GM12875 (cell line): Measurements from ENCODE around the gene PDE1A.

Experiments
- H3K4me3 ChIP-seq: one replicate; pipeline ENCODE4 v1.5.1; 2011; ENCODE audit warnings: low read depth, low read length, control low read depth
- CTCF ChIP-seq: IDR thresholded peaks from 2 replicates; pipeline ENCODE4 v1.5.1; 2011; ENCODE audit warnings: low read depth, mild to moderate bottlenecking, control low read depth, inconsistent platforms, low read length, moderate library complexity, borderline replicate concordance; ENCODE audit not compliant: insufficient read depth

Gene PDE1A

DNA sequence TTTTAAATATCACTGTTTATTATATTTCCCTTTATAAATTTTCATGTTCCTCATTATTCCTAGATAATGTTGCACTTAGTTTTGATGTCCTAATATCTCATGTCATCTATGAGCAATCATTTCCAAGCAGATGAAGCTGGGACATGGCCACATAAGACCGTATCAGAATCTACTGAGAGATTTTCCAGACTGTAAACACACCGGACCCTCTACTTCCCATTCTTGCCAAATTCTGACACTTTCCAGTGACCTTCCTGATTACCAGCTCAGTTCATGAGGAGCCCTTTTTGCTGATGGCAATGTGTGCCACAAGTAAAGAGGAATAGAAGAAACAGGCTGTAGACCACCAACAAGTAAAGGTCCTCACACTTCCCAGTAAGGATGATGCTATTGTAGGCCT, 20.3 kb upstream of the PDE1A start:
- no peak overlapping the region for H3K4me3 ChIP-seq
- TF ChIP-seq CTCF: no peak

GRCh38 chr2:182446087-182446486, 19.3 kb upstream of the PDE1A start:
- no peak for TF ChIP-seq CTCF
- H3K4me3 ChIP-seq: no peak overlapping the region

DNA sequence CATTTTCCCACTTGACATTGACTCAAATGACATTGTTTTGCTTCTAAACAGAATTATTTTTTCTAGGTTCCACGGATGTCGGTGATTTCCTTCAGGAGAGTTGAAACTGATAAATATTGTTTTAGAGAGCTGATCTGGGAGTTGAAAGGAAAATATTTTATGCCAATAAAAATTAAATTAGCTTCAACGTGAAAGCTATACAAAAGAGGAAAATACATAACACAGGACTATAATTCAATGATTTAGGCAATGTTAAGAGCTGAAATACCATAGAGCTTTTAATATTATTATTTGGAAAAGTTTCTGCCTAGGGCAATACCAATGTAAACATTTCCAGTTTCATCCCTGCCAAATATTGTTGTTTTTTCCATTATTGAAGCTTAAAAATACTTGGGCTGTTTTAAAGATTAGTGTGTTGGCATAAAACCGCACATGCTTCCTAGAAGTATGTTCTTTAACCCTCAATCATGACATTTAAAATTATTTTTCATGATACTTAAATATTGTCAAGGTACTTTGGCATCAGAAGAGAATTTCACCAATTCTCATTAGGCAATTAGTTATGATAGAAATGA, 18.6 kb upstream of the PDE1A start:
- H3K4me3 ChIP-seq: no peak overlapping the region
- no peak for TF ChIP-seq CTCF

DNA sequence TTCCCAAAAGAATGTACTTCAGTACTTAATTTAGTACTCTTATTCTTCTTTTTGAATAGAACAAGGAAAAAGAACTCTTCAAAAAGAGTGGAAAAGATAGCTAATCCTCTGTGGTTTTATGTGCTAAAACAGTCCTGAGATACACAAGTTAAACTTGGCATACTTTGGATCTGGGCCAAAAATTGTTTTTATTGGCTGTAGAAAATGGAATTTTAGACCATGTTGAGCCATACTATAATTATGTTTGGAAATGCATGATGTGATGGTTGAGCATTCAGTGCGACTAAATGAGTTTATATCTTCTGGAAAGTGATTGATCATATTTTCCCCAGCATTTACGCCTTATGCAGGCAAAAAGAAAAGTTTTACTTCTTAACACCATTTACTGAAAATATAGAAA, 18.0 kb upstream of the PDE1A start:
- no peak for TF ChIP-seq CTCF
- H3K4me3 ChIP-seq: no peak overlapping the region

DNA sequence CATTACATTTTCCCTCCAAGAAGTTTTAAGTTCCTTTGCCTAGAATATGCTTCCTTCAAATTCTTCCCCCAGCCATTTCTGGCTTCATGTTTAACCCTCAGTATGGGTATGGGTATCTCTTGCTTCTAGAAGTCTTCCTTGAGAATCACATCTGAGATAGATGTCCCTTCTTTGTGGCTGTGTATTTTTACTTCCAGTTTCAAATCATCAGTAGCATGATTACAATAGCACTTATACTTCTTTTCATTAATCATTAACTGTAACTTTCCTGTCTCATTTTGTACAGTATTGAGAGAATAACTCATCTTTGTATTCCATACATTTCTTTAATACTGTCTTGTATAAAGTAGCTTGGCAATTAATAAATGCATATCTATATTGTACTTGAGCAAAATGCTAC, 17.3 kb upstream of the PDE1A start:
- no peak overlapping the region for H3K4me3 ChIP-seq
- no peak for TF ChIP-seq CTCF

DNA sequence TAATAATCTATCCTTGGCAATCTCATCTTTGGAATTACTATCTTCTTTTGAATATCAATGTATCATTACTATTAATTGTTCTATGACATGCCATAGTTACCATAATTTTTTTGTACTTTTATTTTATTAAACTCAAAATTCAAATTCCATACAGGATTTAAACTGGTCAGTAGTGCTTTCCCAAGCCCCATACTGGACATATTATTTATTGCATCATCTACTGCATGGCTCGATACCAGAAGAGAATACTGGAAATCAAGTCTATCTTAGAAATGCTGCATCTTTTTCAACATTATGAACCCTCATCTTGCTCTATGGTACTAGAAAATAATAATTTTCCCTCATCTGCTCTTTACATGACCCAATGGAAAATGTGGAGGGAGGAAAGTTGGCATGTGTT, 9.4 kb upstream of the PDE1A start:
- TF ChIP-seq CTCF: no peak
- no peak overlapping the region for H3K4me3 ChIP-seq

DNA sequence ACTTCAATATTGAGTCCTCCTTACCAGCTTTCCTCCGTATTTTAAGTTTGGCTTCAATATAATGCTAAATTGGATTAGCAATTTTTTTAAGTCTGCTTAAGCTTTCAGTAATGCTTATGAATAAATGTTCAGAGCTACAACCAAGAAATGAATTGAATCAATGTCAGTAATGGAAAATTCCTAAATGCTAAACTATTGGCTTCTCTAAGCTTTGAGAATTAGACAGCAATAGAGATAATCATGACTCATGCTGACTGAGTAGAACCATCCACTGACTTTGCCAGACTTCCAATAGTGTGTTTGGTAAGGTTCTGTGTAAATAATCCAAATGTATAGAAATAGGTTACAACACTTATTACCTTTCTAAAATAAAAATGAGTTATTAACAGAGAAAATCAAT, 8.9 kb upstream of the PDE1A start:
- H3K4me3 ChIP-seq: no peak overlapping the region
- TF ChIP-seq CTCF: no peak
